T follicular helper cell (primary cell): ENCODE measurements around the gene CIDEA.

Experiments used
- DNase-seq: peaks from one replicate; pipeline ENCODE4 v3.0.0-alpha.2; 2020; ENCODE audit warnings: low read depth

Gene CIDEA

GRCh38 chr18:12274793-12275192 is 20.6 kb downstream of the CIDEA start:
- DNase-seq, result no peak

GRCh38 chr18:12276736-12277554 is 22.8 kb downstream of the CIDEA start:
- no peak for DNase-seq

GRCh38 chr18:12278215-12278671 is 24.1 kb downstream of the CIDEA start:
- no peak for DNase-seq

- no peak for DNase-seq
Measured at GRCh38 chr18:12278741-12279682, 24.9 kb downstream of the CIDEA start.

GRCh38 chr18:12279781-12280531 is 25.8 kb downstream of the CIDEA start:
- DNase-seq, result no peak

GRCh38 chr18:12281861-12282260 is 27.7 kb downstream of the CIDEA start:
- DNase-seq, result no peak

GRCh38 chr18:12282442-12283039 is 28.4 kb downstream of the CIDEA start:
- no peak for DNase-seq

GRCh38 chr18:12283256-12283655 is 29.1 kb downstream of the CIDEA start:
- DNase-seq, result no peak

- no peak for DNase-seq
Measured at GRCh38 chr18:12283666-12284065, 29.5 kb downstream of the CIDEA start.

- DNase-seq, result no peak
Measured at GRCh38 chr18:12287131-12287681, 33.0 kb downstream of the CIDEA start.

GRCh38 chr18:12287684-12288402 is 33.7 kb downstream of the CIDEA start:
- no peak for DNase-seq

GRCh38 chr18:12288403-12288755 is 34.2 kb downstream of the CIDEA start:
- DNase-seq, result no peak

- DNase-seq, result no peak
Measured at GRCh38 chr18:12290086-12290485, 35.9 kb downstream of the CIDEA start.

- no peak for DNase-seq
Measured at GRCh38 chr18:12291161-12291560, 37.0 kb downstream of the CIDEA start.

GRCh38 chr18:12291690-12292089 is 37.5 kb downstream of the CIDEA start:
- DNase-seq, result no peak

- no peak for DNase-seq
Measured at GRCh38 chr18:12293831-12294230, 39.7 kb downstream of the CIDEA start.

GRCh38 chr18:12295389-12296086 is 41.4 kb downstream of the CIDEA start:
- no peak for DNase-seq

GRCh38 chr18:12296087-12296403 is 41.9 kb downstream of the CIDEA start:
- no peak for DNase-seq

- no peak for DNase-seq
Measured at GRCh38 chr18:12296457-12296856, 42.3 kb downstream of the CIDEA start.

- no peak for DNase-seq
Measured at GRCh38 chr18:12299862-12300261, 45.7 kb downstream of the CIDEA start.
